Hematopoietic multipotent progenitor cell (in vitro differentiated cells): ENCODE measurements around the gene APMAP. TPM values are rescaled to one million over a fixed set of nuclear protein-coding genes. Genes with fewer than 3 reads are reported as not detected.

Experiments used
- DNase-seq, 3 donors: peaks; one replicate each; pipeline ENCODE4 v3.0.0-alpha.2; 2011 to 2015; ENCODE audit warnings: low read depth in 2 of 3, low spot score in 2 of 3
- total RNA-seq: library from RNA; depleted of rRNA; stranded (reverse); fragments of >200 nt; gene quantifications from one replicate; pipeline ENCODE4 v1.2.3, GENCODE V29; 2012

Gene APMAP
- total RNA-seq, 1 donor: 39.0 TPM

DNA sequence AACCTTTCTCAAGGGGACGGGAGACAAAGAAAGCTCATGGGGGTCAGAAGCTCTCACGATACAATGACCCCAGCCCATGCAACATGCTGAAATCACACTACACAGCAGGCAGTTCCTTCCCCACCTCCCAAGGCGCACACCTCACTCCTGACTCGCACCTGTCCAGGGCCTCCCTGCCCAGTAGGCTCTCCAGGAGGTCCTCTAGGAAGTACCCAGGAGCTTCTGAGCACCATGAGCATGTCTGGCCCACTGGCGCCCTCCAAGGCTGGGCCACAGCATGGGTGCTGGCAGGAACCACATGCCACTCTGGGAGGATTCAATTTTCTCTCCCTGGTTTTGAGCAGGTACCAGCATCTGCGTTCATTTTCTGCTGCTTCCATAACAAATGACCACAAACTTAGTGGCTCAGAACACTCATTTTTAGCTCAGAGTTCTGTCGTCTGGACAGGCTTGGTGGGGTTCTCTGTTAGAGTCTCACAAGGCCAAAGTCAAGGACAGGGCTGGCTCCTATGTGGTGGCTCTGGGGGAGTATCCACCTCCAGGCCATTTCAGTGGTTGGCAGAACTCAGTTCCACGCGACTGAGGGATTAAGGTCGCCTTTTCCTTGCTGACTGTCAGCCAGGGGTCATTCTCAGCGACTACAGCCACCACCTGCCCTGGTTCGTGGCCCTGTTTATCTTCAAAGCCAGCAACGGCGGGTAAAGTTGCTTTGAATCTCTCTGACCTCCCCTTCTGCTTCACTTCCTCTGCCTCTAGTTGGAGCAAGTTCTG is 32.7 kb upstream of the APMAP start:
- DNase-seq: no peak

DNA sequence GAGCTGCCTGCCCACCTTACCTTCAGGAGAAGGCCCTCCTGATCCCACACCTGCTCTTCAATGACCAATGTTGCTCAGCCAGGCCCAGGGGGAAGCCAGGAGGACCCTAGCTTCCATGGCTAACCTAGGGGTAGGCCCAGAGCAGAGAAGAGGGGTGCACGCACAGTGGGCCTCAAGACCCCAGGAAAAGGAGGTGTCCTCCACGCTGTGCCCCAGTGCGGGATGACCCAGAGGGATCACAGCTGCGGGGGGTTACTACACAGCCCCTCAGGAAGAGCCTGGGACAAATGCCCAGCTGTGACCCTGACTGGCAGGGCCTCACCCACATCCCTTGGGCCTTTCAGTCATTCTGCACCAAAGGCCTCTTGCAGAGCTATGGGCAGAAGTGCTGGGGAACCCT is 31.6 kb upstream of the APMAP start:
- DNase-seq: no peak

GRCh38 chr20:25023356-25023755 is 30.8 kb upstream of the APMAP start:
- no peak for DNase-seq

- DNase-seq: no peak
Measured at GRCh38 chr20:25022680-25023079, 30.1 kb upstream of the APMAP start.

DNA sequence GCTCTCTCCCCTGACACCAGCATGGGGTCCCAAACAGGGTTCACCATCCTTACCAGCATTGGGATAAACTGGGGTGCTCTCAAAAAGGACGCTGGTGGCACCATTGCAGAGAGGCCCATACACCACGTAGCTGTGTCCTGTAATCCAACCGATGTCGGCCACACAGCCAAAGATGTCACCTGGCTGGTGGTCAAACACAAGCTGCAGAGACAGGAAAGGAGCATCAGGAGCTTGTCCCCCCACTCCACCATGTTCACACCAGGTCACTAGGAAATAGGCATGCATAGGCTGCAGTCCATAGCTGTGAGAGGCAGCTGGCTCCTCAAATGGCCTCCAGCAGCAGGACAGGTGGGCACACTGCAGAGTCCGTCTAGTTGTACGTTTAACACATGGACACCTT is 28.8 kb upstream of the APMAP start:
- DNase-seq: no peak

- DNase-seq: no peak
Measured at GRCh38 chr20:25020901-25021301, 28.4 kb upstream of the APMAP start.

DNA sequence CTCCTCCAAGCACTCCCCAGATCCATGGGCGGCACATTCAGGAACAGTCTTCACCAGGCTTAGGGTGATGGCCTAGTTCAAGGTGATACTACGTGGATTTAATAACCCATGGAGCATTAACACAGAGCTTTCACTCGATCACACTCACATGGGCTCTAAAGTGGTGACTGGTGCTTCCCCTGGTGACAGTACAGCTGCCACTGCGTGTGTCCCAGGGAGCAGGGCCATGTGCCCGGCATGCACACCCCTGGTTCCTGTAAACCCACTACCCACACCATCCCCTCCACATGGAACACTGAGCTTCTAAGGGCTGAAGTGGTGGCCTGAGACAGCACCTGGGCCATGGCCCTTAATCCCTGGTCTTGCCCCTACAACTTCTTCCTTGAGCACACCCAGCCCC is 27.8 kb upstream of the APMAP start:
- DNase-seq: no peak

DNA sequence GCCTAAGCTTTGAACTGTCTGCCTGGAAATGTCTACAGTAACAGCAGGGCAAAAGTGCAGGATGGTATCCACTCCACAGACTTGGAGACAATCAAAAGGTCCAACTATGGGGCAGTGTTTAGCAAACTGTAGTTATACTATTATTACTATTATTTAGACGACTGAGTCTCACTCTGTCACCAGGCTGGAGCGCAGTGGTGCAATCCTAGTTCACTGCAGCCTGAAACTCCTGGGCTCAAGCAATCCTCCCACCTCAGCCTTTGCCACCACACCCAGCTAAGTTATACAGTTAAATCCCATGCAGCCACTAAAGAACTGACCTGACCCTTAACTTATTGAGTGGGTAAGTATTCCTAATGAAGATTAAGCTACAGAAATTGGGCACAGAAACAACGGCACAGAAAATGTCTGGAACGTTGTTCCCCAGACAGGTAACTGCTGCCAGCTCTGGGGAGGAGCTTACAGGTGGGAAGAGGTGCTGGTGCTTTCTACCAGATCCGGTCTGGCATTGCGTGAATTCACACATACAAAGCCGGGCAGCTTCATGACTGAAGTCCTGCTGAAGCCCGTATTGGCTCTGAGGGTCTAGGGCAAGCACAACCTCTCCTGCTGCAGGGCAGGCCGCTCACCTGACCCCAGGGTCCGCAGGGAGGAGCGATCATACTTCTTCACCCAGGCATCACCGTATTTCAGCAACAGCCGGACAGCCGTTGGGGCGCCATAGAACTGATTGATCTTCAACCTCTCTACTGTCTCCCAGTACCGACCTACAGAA is 27.0 kb upstream of the APMAP start:
- DNase-seq: no peak

- no peak for DNase-seq
Measured at GRCh38 chr20:25018841-25019240, 26.3 kb upstream of the APMAP start.

DNA sequence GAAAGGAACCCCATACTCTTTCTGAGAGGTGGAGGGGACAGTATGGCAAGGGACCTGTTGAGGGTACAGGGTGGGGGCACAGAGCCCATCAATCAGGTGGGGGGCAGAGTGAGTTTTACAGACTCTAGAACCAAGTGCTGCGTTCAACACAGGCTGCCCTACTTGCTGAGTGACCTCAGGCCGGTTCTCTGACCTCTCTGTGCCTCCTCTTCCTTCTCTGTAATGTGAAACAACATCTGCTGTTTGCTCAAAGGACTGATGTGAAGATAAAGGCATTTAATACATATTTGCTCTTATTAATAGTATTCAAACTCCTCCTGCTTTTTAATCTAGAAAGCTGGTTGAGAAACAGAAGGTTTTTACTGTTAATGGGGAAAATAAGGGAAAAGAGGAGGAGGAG is 25.9 kb upstream of the APMAP start:
- no peak for DNase-seq

- no peak for DNase-seq
Measured at GRCh38 chr20:25017257-25017803, 24.8 kb upstream of the APMAP start.

DNA sequence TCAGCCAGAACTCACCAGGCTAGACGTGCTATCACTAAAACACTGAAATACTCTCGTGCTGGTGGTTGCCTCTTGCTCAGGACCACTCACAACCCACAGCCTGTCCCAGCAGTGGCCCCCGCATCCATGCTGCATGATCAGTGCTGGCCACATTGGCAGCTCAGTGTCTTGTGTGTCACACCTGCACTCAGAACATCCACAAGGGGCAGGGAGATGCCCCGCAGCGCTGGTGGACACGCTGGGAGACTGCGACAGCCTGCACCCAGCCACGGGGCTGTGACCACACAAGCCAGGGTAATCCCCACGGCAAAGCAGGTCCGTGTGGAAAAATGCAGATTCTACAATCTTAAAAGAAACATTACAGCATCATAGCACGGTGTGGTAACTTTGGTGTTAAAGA is 23.9 kb upstream of the APMAP start:
- no peak for DNase-seq

GRCh38 chr20:25015986-25016385 is 23.4 kb upstream of the APMAP start:
- no peak for DNase-seq

- no peak for DNase-seq
Measured at GRCh38 chr20:25014816-25015215, 22.3 kb upstream of the APMAP start.

DNA sequence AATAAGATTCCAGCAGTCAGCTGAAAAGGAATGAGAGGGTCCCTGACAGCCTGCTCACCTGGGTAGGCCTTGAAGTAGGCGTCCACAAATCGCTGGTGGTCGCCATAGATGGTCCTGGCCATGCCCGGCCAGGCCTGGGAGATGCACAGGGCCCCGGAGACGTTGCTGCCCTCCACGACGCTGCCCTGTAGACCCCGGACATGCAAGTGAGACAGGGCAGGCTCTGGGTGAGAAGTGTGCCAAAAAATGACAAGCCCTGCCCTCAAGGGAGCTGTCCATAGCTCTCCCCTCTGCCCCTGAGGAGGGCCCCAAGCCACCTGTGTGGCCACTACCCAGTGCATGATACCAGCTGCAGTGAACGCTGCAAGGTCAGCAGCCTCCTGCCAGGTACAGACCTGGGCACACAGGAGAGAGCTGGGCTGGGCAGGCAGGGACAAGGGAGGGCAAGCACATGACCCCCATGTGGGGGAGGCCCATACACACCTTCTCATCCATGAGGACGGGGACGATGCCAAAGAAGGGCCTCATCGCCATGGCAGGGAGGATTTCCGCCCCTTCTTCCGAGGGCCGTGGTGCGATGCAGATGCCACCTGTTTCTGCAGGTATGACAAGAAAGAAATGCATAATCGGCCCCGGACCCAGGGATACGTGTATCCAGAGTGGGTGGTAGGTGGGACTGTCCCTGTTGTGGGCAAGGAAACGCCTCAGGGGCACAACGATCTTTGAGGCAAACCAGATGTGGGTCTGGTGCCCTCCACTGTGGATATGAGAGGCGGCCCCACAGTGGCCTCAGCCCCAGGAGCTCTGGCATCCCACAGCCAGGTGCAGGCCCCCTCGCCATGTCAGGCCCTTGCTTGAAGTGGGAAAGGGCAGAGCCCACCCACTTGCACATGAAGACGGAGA is 21.2 kb upstream of the APMAP start:
- DNase-seq: no peak

DNA sequence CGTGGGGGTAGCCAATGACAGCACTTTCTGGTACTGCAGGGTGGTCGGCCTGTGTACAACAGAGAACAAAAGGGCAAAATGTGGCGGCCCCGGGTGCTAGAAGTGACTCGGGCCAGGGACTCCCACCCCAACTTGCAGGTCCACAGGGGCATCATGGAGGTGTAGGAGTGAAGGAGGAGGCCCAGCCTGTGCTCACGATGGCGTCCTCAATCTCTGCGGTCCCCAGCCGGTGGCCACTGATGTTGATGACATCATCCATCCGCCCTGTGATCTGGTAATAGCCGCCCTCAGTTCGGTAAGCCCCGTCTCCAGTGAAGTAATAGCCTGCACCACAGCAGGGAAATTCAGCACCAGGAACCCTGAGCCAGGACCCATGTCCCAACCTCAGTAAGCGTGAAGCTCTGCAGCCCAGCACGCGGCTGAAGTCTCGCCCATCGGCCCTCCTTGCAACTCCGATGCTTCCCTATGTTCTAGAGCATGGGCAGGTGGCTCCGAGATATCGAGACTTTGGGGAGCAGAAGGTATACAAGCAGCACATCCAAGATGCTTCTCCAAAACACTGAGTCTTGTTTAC is 20.2 kb upstream of the APMAP start:
- DNase-seq: no peak

DNA sequence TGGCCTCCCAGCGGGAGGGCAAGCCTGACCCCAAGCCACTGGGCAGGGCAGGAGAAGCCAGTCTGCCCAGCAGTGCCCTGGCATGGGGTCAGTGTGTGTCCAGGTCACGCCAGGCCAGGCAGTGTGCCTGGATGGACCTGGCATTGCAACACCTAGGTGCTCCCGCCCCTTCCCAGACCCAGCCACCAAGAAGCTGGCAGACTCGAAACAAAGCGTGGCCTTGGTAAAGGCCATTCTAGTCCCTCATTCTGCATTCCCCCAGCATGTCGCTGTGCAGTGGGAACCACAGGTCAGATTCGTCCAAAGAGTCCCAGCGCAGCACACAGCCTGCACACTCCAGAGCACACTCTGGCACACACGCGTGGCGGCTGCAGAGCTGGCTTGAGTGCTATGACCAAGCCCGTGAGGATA is 19.3 kb upstream of the APMAP start:
- no peak for DNase-seq

DNA sequence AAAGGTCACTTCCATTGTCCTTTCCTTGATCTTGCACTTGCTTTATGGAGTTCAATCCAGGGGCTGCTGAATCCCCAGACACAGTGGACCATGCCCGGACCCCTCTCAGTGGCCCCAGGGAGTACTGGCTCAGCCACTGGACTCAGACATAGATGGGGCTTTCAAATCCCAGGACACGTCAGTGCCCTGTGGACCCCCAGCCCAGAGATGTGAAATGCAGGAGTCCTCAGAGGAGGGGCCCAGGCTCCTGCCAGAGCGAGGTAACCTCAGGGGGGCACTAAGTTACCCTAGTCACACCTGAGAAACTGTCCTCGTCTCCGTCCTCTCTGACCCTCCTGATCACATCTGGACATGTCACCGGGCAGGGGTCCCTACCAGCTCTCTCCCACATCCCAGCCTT is 18.7 kb upstream of the APMAP start:
- DNase-seq: no peak

DNA sequence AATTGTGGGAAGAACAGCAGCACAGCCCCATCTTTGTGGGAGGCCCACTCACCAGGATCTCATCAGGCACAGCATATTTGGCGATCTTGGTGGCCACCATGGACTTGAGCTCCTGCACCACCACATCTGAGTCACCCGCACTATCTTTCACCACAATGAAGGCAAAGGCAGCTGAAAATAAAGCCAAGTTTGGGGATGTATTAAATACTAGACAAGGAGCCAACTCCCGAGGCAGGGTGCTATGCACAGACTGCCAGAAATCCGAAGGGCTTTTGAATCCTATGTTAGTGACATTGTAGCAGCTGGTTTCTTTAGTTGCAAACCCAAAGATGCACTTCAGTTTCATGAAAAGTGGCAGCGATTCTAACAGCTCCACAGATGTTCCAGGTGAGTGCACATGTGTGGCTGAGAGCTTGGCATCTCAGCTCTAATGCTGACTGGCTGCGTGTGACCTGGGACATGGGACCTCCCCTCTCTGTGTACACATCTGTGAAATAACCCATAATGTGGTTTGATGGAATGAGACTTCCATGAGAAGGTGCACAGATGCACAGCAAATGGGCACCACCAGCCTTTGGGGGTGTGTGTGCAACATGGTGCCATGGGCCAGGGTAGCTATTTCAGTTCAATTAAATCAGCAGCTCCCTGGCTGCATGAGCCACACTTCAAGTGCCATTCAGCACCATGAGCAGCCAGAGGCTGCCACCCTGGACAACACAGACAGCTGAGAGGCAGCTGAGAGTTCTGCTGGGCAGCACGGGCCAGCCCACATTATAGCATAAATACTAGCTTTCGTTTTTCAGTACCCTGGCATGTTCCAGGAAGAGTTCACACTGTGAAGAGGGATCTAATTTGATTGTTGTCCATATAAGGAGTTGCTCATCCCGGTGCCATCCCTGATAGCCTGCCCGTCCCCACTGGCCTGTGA is 16.9 kb upstream of the APMAP start:
- DNase-seq: no peak
